ENCODE results near the gene HSPG2.

HSPG2 gene

GRCh38 chr1:21898326-21899200 lies 38.5 kb downstream of the HSPG2 start:
- DNase-seq (ENCODE audit: low spot score) = no peak

- no peak for DNase-seq (ENCODE audit: low spot score)
These were observed 39.3 kb downstream of the HSPG2 start for GRCh38 chr1:21897844-21898243.

GRCh38 chr1:21896652-21897532 lies 40.2 kb downstream of the HSPG2 start:
- DNase-seq (ENCODE audit: low spot score) = no peak

GRCh38 chr1:21896026-21896425 lies 41.1 kb downstream of the HSPG2 start:
- DNase-seq (ENCODE audit: low spot score) = no peak

GRCh38 chr1:21894034-21894881 lies 42.9 kb downstream of the HSPG2 start:
- no peak for DNase-seq (ENCODE audit: low spot score)

- no peak for DNase-seq (ENCODE audit: low spot score)
These were observed 43.9 kb downstream of the HSPG2 start for GRCh38 chr1:21893046-21893805.

- DNase-seq (ENCODE audit: low spot score) = no peak
These were observed 45.3 kb downstream of the HSPG2 start for GRCh38 chr1:21891621-21892479.

- DNase-seq (ENCODE audit: low spot score) = no peak
These were observed 46.0 kb downstream of the HSPG2 start for GRCh38 chr1:21891081-21891480.

GRCh38 chr1:21888500-21888899 lies 48.6 kb downstream of the HSPG2 start:
- DNase-seq (ENCODE audit: low spot score) = no peak

- no peak for DNase-seq (ENCODE audit: low spot score)
These were observed 49.3 kb downstream of the HSPG2 start for GRCh38 chr1:21887796-21888195.

- no peak for DNase-seq (ENCODE audit: low spot score)
These were observed 49.8 kb downstream of the HSPG2 start for GRCh38 chr1:21887216-21887736.

- DNase-seq (ENCODE audit: low spot score) = no peak
These were observed 50.5 kb downstream of the HSPG2 start for GRCh38 chr1:21886486-21887215.

GRCh38 chr1:21885236-21886037 lies 51.7 kb downstream of the HSPG2 start:
- DNase-seq (ENCODE audit: low spot score) = no peak

- DNase-seq (ENCODE audit: low spot score) = no peak
These were observed 52.5 kb downstream of the HSPG2 start for GRCh38 chr1:21884456-21885235.

- DNase-seq (ENCODE audit: low spot score) = no peak
These were observed 54.2 kb downstream of the HSPG2 start for GRCh38 chr1:21882721-21883415.

- no peak for DNase-seq (ENCODE audit: low spot score)
These were observed 55.9 kb downstream of the HSPG2 start for GRCh38 chr1:21881250-21881649.

- no peak for DNase-seq (ENCODE audit: low spot score)
These were observed 56.5 kb downstream of the HSPG2 start for GRCh38 chr1:21880619-21880970.

All from LoVo (cell line).